HepG2 (cell line): ENCODE measurements around the gene SERPINB6. TPM values are rescaled to one million over a fixed set of nuclear protein-coding genes. Genes with fewer than 3 reads are reported as not detected.

ENCODE experiments used
- ATRX ChIP-seq: sonication (generic); formaldehyde crosslinking; IDR thresholded peaks from 2 replicates; pipeline ENCODE4 v1.4.0; 2020; ENCODE audit warnings: missing genetic modification reagents, borderline replicate concordance
- CC2D1A ChIP-seq: sonication (generic); formaldehyde crosslinking; IDR thresholded peaks from 2 replicates; pipeline ENCODE4 v1.8.1; 2023; ENCODE audit warnings: mild to moderate bottlenecking, missing genetic modification reagents
- ELF3 ChIP-seq: IDR thresholded peaks from 2 replicates; pipeline ENCODE4 v1.6.1; 2016; ENCODE audit warnings: missing genetic modification reagents, missing compliant biosample characterization
- FOXA1 ChIP-seq, 2 experiments: fragments of 450-650 bp in 1 of 2; sonication (generic) in 1 of 2; formaldehyde crosslinking in 1 of 2; IDR thresholded peaks; 2 replicates each; pipeline versions ENCODE4 v1.4.0 to v1.6.1; 2016 to 2020; ENCODE audit warnings: missing genetic modification reagents in 1 of 2
- GZF1 ChIP-seq: sonication (generic); formaldehyde crosslinking; IDR thresholded peaks from 2 replicates; pipeline ENCODE4 v1.5.1; 2020; ENCODE audit warnings: mild to moderate bottlenecking, missing genetic modification reagents
- HDAC6 ChIP-seq: fragments of 200-600 bp; sonication (generic); IDR thresholded peaks from 2 replicates; pipeline ENCODE4 v1.7.0; 2017; ENCODE audit warnings: mild to moderate bottlenecking, antibody characterized with exemption, low read length, low read depth
- HMGXB3 ChIP-seq: sonication (generic); formaldehyde crosslinking; IDR thresholded peaks from 2 replicates; pipeline ENCODE4 v1.4.0; 2020; ENCODE audit warnings: missing genetic modification reagents, borderline replicate concordance
- MYC ChIP-seq: sonication (generic); formaldehyde crosslinking; IDR thresholded peaks from 2 replicates; pipeline ENCODE4 v1.9.0; 2021; ENCODE audit warnings: missing genetic modification reagents, borderline replicate concordance
- NFKBIZ ChIP-seq: IDR thresholded peaks from 2 replicates; pipeline ENCODE4 v1.6.1; 2018; ENCODE audit warnings: missing genetic modification reagents, missing compliant biosample characterization
- SMAD3 ChIP-seq: sonication (generic); formaldehyde crosslinking; IDR thresholded peaks from 2 replicates; pipeline ENCODE4 v1.4.0; 2020; ENCODE audit warnings: missing genetic modification reagents
- SMAD9 ChIP-seq: sonication (generic); formaldehyde crosslinking; IDR thresholded peaks from 2 replicates; pipeline ENCODE4 v1.5.1; 2020; ENCODE audit warnings: mild to moderate bottlenecking, missing genetic modification reagents
- ZGPAT ChIP-seq: IDR thresholded peaks from 2 replicates; pipeline ENCODE4 v1.6.1; 2016; ENCODE audit warnings: mild to moderate bottlenecking
- ZNF12 ChIP-seq: sonication (generic); formaldehyde crosslinking; IDR thresholded peaks from 2 replicates; pipeline ENCODE4 v1.5.0; 2020; ENCODE audit warnings: missing genetic modification reagents
- ZNF205 ChIP-seq: IDR thresholded peaks from 2 replicates; pipeline ENCODE4 v1.6.1; 2018; ENCODE audit warnings: missing biosample characterization, missing genetic modification reagents
- ZNF230 ChIP-seq: sonication (generic); formaldehyde crosslinking; IDR thresholded peaks from 2 replicates; pipeline ENCODE4 v1.4.0; 2020; ENCODE audit warnings: mild to moderate bottlenecking, missing genetic modification reagents
- ZNF235 ChIP-seq: sonication (generic); formaldehyde crosslinking; IDR thresholded peaks from 2 replicates; pipeline ENCODE4 v1.8.1; 2023; ENCODE audit warnings: mild to moderate bottlenecking, missing genetic modification reagents, borderline replicate concordance
- ZNF282 ChIP-seq: fragments of 450-650 bp; IDR thresholded peaks from 2 replicates; pipeline ENCODE4 v1.6.1; 2018; ENCODE audit not compliant: partially characterized antibody
- ZNF354B ChIP-seq: sonication (generic); formaldehyde crosslinking; IDR thresholded peaks from 2 replicates; pipeline ENCODE4 v1.8.0; 2022; ENCODE audit warnings: mild to moderate bottlenecking, missing genetic modification reagents
- ZNF639 ChIP-seq: conservative IDR thresholded peaks from 2 replicates; pipeline ENCODE4 v1.6.1; 2018; ENCODE audit warnings: missing genetic modification reagents
- ZNF678 ChIP-seq: sonication (generic); formaldehyde crosslinking; IDR thresholded peaks from 2 replicates; pipeline ENCODE4 v1.4.0; 2020; ENCODE audit warnings: mild to moderate bottlenecking, missing genetic modification reagents
- ZSCAN9 ChIP-seq: IDR thresholded peaks from 2 replicates; pipeline ENCODE4 v1.6.1; 2016; ENCODE audit warnings: borderline replicate concordance
- polyA plus RNA-seq, 8 experiments: library from polyadenylated mRNA; depleted of rRNA in 3 of 8; stranded (reverse) in 7 of 8; unstranded in 1 of 8; fragments of >200 nt; fragmentation: Illumina TruSeq in 4 of 8; extraction: Trizol in 4 of 8; gene quantifications; 2 replicates each; pipeline versions ENCODE4 v1.2.1 to v1.2.3, GENCODE V29; 2011 to 2016; ENCODE audit warnings: low read depth in 4 of 8, missing spikeins in 1 of 8, mixed read lengths in 1 of 8; ENCODE audit not compliant: insufficient read depth in 1 of 8
- total RNA-seq, 5 experiments: library from RNA; depleted of rRNA; stranded (reverse); fragments of >200 nt; fragmentation: Illumina TruSeq; extraction: Trizol; gene quantifications; 2 replicates each; pipeline ENCODE4 v1.2.3, GENCODE V29; 2016; ENCODE audit warnings: low read depth in 1 of 5
- TF ChIP-seq, protein P1 (sequence below): sonication (generic); formaldehyde crosslinking; IDR thresholded peaks from 2 replicates; pipeline ENCODE4 v1.8.1; 2023; ENCODE audit warnings: missing genetic modification reagents, inconsistent platforms, borderline replicate concordance

Gene SERPINB6
- total and polyA plus RNA-seq, 2 of the 13 experiments (the other 11 are each of a cell fraction or from before 2014, with no cell fraction given): 38.2 to 61.3 TPM

DNA sequence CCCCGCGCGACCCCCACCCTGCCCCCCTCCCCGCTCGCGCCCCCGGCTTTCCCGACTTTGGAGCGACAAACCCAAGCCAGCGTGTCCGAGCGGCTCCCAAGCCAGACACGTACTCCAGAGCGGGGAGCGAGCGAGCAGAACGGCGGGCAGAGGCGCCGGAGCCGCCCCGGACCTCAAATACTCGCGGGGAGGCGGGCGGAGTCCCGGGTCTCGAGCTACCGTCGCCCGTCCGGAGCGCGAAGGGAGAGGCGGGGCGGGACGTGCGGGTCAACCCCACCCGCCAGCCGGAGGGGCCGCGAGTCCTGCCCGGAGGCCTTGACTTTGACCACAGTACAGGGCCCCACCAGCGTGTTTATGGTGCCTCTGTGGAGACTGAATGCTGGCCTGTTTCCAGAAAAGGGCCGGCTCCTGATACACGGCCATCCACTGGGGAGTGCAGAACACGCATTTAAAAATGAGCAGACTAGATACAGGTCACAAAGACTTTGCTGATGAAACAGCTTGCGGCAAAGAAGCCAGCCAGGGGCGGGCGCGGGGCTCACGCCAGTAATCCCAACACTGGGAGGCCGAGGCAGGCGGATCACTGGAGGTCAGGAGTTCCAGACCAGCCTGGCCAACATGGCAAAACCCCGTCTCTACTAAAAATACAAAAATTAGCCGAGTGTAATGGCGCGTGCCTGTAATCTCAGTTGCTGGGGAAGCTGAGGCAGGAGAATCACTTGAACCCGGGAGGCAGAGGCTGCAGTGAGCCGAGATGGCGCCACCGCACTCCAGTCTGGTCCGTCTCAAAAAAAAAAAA, at the start of gene SERPINB6 (continued):
- TF ChIP-seq HMGXB3 (peak; percentile 61; the same call in 1 of the 2 replicates), ZNF205 (CRISPR knock-in tag) (0 out of 2 replicates have a peak, but pooled peaks have one; percentile 75), HDAC6 (no peak), CC2D1A (CRISPR knock-in tag) (0 out of 2 replicates have a peak, but pooled peaks have one; percentile 68), ZSCAN9 (CRISPR knock-in tag) (peak; percentile 63; the same call in 1 of the 2 replicates), SMAD3 (CRISPR knock-in tag) (no peak), ZNF235 (CRISPR knock-in tag) (no peak; the same call in 1 of the 2 replicates), ZNF639 (CRISPR knock-in tag) (peak; percentile 64; the same call in 1 of the 2 replicates), ZGPAT (peak; percentile 90), ZNF12 (CRISPR knock-in tag) (no peak), SMAD9 (CRISPR knock-in tag) (no peak), NFKBIZ (CRISPR knock-in tag) (no peak), GZF1 (CRISPR knock-in tag) (no peak), ELF3 (CRISPR knock-in tag) (no peak; the same call in 1 of the 2 replicates), ZNF282 (no peak), ZNF354B (CRISPR knock-in tag) (no peak), ZNF230 (CRISPR knock-in tag) (peak; percentile 53; the same call in 1 of the 2 replicates), FOXA1 (IDR thresholded peaks at IDR 0.05) (no peak), FOXA1 (CRISPR knock-in tag; IDR thresholded peaks at IDR 0.05) (no peak), ATRX (CRISPR knock-in tag) (no peak), ZNF678 (no peak), MYC (CRISPR knock-in tag) (peak; percentile 65; the same call in 1 of the 2 replicates)
- TF ChIP-seq, protein P1, sequence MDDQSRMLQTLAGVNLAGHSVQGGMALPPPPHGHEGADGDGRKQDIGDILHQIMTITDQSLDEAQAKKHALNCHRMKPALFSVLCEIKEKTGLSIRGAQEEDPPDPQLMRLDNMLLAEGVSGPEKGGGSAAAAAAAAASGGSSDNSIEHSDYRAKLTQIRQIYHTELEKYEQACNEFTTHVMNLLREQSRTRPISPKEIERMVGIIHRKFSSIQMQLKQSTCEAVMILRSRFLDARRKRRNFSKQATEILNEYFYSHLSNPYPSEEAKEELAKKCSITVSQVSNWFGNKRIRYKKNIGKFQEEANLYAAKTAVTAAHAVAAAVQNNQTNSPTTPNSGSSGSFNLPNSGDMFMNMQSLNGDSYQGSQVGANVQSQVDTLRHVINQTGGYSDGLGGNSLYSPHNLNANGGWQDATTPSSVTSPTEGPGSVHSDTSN (CRISPR knock-in tag): no peak
